DND-41 (cell line): ENCODE measurements around the gene ASIP.

ENCODE experiments used
- CTCF ChIP-seq: IDR thresholded peaks from 2 replicates; pipeline ENCODE4 v1.5.1; 2012; ENCODE audit warnings: borderline replicate concordance, low read length, moderate library complexity, mild to moderate bottlenecking; ENCODE audit not compliant: poor library complexity, severe bottlenecking; ENCODE audit errors: extremely low read depth
- EZH2 ChIP-seq: IDR thresholded peaks from 3 replicates; pipeline ENCODE4 v1.6.1; 2012; ENCODE audit warnings: borderline replicate concordance, low read depth, mild to moderate bottlenecking, moderate library complexity, low read length, inconsistent platforms; ENCODE audit not compliant: severe bottlenecking

GRCh38 chr20:34281177-34281576, 40.0 kb downstream of the ASIP start:
- no peak for TF ChIP-seq CTCF
- no peak for TF ChIP-seq EZH2
